DLD1 (cell line): ENCODE measurements around the gene PRKD3.

ENCODE experiments used
- in situ Hi-C: cut with HindIII; loops from 2 replicates; pipeline ENCODE4 v1.10.0; 2017; ENCODE audit warnings: low sequenced_read_pairs

Gene PRKD3

DNA sequence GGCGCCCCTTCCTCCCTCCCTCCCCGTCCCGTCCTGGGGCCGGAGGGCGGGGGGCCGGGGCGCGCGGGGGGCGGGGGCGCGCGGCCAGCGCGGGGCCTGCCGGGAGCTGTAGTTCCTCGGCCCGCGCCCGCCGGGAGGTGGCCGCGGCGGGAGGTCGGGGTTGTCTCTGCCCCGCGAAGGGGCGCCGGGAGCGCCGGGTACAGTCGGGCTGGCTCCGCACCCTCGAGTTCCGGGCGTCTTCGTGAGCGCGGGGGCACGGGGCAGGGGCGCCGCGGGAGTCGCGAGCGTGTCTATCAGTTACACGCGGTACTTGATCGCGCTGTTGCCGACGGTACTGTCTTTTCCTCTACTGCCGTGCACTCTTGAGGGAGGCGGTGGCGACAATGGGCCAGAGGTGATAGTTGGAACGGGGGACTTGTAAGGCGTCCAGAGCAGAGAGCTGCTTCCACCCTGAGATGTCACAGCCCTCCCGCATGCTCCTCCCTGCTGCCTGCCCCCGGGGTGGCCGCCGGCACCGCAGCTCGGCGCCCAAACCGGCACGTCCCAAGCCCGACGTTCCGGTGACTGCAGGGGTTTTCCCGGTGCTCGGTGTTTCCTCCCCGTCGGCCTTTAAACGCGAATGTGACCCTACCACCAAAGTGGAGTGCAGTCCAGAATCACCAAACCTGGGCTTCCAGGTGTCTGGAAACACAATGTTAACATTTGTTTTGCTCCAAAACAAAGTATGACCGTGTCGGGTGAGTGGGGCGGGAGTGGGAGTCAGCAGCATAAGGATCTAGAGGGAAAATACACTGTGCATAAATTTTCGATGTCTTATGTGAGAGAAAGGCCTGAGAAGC is at the start of gene PRKD3:
Gene PRKD3, minus strand, starts transcription at position 48 of the 839 bp plus-strand sequence. CDS start 8,309 bp downstream, outside the sequence.
- in situ Hi-C loops: no loop called here

DNA sequence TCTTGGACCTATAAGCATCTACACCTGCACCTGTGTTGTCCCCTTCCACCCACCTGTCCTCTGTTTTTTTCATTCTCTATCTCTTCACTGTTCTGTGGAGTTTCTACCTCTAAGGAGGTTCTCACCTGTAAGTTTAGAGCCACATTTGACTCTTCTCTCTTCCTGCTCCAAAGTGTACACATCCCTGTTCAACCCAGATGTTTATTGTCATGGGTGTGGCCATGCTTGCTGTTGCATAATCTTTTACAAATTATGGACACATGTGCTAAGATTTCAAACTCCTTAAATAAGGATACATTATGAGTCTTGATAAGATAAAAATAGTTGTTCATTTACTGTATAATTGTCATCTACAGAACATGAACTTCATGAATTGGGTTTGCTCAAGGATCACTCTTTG is 47.4 kb upstream of the PRKD3 start:
- in situ Hi-C loops: no loop called here

GRCh38 chr2:37370666-37371065 is 46.0 kb upstream of the PRKD3 start:
- in situ Hi-C loops: no loop called here

DNA sequence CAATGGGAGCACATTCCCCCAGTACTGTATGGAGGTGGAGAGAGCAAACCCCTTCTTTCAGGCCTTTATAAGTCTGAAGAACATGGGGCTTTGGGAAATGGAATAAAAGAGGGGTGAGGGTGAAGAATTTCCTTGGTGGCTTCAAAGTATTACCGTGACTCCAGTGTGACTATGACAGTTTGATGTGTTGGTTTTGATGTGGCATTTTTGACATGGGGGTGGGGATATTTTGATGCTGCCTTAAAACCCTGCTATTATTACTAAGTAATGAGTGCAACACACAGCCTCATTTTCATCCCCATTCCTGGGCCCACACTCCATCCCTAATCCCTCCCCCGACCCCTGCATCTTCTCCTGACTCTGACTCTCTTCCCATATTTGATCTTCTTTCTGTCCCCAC is 43.4 kb upstream of the PRKD3 start:
- in situ Hi-C loops: no loop called here

DNA sequence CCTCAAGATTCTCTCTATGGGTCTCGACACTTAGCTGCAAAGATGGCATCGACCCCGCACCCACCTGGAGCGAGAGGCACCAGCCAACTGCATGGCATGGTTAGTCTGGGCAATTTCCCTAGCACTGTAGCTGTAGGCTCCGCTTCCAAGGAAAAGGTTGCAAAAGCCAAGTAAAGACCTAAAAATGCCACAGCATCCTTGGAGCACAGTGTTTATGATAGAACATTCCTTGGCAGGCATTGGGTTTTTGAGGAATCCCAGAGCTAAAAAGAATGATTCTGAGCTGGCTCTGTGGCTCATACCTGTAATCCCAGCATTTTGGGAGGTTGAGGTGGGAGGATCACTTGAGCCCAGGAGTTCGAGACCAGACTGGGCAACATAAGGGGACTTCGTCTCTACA is 42.7 kb upstream of the PRKD3 start:
- in situ Hi-C loops: no loop called here

- in situ Hi-C loops: no loop called here
Observed at GRCh38 chr2:37366773-37367172, 42.1 kb upstream of the PRKD3 start.

GRCh38 chr2:37365669-37366068 is 41.0 kb upstream of the PRKD3 start:
- in situ Hi-C loops: no loop called here

DNA sequence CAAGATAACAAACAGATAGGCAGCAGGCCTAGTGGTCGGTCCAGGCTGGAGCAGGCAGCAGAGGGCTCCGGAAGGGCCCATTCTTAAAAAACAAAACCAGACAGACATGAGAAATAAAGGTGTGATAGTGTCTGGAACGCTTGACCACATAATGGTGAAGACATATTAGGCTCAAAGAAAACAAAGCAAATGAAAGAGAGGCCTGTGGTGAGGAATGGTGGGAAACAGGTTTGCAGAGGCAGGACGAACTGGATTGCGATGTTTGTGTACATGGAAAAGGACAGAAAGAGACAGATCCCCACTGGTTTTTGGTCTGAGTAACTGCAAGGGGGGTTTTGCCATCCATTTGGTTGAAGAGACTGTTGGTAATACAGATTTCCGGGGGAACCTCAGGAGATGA is 39.7 kb upstream of the PRKD3 start:
- in situ Hi-C loops: no loop called here

DNA sequence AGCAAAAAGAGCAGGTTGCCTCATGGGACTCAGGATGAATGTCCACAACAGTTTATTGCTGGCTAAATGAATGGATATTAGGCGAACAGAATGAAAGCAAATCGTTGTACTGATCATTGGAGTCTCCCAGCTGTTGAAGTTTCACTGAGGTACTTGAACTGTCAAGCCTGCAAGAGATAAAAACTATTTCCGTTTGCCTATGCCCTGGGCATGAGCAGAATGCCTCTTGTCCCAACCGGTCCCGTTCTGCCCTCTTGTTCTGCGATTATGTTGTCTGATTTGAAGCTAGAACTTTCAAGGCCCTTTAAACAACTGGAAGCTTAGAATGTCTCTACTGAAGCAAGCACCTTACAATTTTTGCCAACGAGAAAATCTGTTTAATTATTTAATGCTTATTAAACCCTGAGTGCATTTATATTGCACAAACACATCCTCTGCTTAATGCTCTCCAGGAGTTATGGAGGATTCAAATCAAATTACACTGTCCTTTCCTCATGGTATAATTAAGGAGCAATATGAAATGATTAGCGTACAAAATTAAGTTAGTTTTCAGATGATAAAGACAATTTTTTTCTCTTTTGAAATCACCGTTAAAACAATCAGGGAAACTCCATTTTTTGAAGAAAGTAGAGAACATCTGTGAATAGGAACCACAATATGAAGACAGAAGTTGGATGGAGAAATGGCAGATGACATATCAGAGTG is 37.5 kb upstream of the PRKD3 start:
- in situ Hi-C loops: no loop called here

DNA sequence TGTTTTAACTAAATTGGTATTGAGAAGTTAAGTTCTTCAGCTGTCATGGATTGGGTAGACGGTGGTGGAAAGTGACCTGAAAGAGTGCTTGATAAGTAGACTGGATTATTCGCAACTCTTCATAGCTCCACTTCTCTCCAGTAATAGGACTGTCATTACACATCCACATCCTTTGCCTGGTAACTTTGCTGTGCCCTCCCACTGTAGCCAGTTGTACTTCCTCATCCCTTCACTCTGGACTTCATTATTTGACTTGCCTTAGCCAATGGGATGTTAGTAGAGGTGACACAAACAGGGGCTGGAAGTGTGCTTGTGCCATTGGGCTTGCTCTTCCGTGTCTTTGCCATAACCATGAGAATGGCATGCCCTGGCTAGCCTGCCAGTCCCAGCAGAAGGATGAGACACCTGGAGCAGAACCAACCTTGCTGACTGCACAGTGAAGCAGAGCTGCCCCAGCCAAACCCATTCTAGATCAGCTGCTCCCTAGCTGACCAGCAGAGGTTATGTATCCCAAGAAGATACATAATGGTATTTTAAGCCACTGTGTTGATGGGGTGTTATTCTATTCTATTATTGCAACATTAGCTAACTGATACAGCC is 36.7 kb upstream of the PRKD3 start:
- in situ Hi-C loops: no loop called here

GRCh38 chr2:37358466-37358865 is 33.8 kb upstream of the PRKD3 start:
- in situ Hi-C loops: no loop called here

- in situ Hi-C loops: no loop called here
Observed at GRCh38 chr2:37357530-37357929, 32.9 kb upstream of the PRKD3 start.

- in situ Hi-C loops: no loop called here
Observed at GRCh38 chr2:37357069-37357468, 32.4 kb upstream of the PRKD3 start.

DNA sequence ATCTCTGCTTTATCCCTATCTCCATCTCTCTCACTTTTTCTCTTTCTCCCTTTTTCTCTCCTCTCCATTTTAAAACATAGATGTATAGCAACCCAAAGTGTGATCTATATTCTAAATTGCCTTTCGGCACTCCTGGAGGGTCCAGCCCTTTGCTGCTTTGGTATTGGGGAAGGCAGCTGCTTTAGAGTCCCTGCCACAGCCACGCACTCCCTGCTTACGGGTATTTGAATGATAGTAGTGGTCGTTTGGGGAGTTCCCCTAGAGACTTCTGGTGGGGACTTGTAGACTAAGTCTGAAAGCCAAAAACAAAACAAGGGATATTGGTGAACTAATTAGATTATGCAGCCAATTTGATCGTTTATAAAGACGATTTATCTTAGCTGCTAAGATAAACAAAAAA is 31.7 kb upstream of the PRKD3 start:
- in situ Hi-C loops: no loop called here

DNA sequence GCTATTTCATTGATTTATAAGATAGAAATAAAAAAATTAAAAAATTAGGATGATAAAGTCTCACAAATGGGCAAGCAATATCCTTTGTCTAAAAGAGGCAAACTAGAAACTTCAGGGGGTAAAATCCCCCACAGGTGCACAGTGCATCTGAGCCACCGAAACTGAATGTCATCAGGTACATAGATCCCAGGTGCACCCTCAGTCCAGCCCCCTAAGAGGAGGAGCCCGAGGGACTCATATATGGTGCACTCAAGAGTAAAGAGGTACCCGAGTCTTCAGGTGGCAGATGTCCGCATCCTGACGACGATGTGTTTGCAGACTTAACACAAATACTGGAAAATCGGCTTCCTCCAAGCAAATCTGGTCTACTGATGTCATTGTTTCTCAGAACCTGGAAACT is 31.1 kb upstream of the PRKD3 start:
- in situ Hi-C loops: no loop called here

- in situ Hi-C loops: no loop called here
Observed at GRCh38 chr2:37354531-37354930, 29.9 kb upstream of the PRKD3 start.

GRCh38 chr2:37350034-37350433 is 25.4 kb upstream of the PRKD3 start:
- in situ Hi-C loops: no loop called here

GRCh38 chr2:37349231-37349860 is 24.7 kb upstream of the PRKD3 start:
- in situ Hi-C loops: no loop called here

- in situ Hi-C loops: no loop called here
Observed at GRCh38 chr2:37348155-37348554, 23.5 kb upstream of the PRKD3 start.

DNA sequence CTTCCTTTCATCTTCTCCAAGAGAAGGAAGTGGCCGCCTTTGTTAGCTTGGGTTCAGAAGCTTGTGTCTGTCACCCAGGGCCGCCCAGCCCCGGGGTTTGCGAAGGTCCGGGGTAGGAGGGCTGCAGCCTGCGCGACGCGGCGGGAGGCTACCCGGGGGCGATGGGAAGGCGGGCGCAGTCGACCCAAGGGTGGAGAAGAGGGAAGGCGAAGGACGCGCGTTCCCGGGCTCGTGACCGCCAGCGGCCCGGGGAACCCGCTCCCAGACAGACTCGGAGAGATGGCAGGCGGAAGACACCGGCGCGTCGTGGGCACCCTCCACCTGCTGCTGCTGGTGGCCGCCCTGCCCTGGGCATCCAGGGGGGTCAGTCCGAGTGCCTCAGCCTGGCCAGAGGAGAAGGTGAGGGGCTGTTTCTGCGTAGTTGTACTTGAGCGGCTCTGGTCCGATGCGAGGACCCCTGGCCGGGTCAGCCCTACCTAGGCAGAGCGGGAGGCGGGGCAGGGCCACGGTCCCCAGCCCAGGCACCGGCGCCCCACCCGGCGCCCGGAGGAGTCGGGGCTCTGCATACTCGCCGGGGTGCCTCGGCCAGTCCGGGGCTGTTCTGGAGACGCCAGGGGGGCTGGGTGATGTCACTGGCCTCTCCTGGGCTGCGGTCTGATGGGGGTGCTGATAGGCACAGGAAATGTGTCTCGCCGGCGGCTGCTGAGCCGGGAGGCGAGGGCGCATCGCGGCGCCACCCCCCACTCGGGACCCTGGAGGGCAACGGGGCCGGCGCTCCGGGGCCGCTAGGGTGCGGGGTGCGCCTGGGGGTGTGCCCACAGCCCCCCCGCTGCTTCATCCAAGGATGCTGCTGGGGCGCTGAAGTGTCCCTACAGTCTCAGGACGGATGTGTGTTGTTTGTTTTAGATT is 20.1 kb upstream of the PRKD3 start, which contains the start of gene QPCT:
Gene QPCT, plus strand, starts transcription at position 178 of the 909 bp plus-strand sequence. Its CDS starts 102 bp downstream, at position 280.
- in situ Hi-C loops: no loop called here
